GM13976 (cell line): ENCODE results near the gene GAMT.

Source experiments
- DNase-seq: peaks from one replicate; pipeline ENCODE4 v3.0.0; 2012; ENCODE audit warnings: low spot score
- in situ Hi-C: fragments of 300-500 bp; cut with MboI; formaldehyde crosslinking; loops from one replicate; pipeline ENCODE4 v1.12.0; 2022; ENCODE audit warnings: low sequenced_read_pairs, mixed read lengths, inconsistent platforms; ENCODE audit not compliant: unreplicated experiment
- TF ChIP-seq, protein P1 (sequence below): IDR thresholded peaks from 2 replicates; pipeline ENCODE4 v1.5.1; 2012; ENCODE audit warnings: borderline replicate concordance, mild to moderate bottlenecking; ENCODE audit not compliant: insufficient read depth; ENCODE audit errors: extremely low read depth, missing control alignments, control extremely low read depth

The GAMT gene

DNA sequence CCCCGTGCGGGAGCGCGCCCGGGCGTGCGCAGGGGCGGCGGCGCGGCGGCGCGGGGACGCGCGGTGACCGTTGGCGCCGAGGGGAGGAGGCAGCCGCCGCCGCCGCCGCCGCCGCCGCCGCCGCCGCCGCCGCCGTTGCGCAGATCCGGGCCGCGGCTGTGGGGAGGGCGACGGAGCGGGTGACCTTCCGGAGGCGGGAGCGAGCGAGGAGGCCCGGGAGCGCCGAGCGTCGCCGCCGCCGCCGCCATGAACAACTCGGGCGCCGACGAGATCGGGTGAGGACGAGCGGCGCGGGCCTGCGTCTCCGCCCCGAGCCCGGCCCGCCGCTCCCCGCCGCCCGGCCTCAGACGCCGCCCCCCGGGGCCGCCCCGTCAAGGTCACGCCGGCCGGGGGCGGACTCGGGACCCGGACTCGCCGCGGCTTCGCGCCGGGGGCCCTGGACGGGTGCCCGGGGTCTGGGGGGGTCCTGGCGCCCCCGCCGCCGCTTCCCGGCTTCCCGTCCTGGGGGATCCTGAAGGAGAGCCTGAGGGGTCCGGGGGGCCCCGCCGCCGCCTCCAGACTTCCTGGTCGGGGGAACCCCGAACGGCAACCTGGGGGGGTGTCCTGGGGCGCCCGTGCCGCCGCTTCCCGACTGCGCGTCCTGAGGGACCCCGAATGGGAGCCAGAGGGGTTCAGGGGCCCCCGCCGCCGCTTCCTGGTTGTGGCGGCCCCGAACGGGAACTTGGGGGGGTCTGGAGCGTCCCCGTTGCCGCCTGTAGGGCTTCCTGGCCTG lies 6.4 kb upstream of the GAMT start, which contains the start of gene DAZAP1:
DAZAP1 (plus strand) TSS at position 59 of the 772 bp plus-strand sequence; CDS start at position 247, 188 bp downstream.
- TF ChIP-seq, protein P1, sequence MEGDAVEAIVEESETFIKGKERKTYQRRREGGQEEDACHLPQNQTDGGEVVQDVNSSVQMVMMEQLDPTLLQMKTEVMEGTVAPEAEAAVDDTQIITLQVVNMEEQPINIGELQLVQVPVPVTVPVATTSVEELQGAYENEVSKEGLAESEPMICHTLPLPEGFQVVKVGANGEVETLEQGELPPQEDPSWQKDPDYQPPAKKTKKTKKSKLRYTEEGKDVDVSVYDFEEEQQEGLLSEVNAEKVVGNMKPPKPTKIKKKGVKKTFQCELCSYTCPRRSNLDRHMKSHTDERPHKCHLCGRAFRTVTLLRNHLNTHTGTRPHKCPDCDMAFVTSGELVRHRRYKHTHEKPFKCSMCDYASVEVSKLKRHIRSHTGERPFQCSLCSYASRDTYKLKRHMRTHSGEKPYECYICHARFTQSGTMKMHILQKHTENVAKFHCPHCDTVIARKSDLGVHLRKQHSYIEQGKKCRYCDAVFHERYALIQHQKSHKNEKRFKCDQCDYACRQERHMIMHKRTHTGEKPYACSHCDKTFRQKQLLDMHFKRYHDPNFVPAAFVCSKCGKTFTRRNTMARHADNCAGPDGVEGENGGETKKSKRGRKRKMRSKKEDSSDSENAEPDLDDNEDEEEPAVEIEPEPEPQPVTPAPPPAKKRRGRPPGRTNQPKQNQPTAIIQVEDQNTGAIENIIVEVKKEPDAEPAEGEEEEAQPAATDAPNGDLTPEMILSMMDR: no peak
- in situ Hi-C loops: no loop called here
- DNase-seq: peak; percentile 72

DNA sequence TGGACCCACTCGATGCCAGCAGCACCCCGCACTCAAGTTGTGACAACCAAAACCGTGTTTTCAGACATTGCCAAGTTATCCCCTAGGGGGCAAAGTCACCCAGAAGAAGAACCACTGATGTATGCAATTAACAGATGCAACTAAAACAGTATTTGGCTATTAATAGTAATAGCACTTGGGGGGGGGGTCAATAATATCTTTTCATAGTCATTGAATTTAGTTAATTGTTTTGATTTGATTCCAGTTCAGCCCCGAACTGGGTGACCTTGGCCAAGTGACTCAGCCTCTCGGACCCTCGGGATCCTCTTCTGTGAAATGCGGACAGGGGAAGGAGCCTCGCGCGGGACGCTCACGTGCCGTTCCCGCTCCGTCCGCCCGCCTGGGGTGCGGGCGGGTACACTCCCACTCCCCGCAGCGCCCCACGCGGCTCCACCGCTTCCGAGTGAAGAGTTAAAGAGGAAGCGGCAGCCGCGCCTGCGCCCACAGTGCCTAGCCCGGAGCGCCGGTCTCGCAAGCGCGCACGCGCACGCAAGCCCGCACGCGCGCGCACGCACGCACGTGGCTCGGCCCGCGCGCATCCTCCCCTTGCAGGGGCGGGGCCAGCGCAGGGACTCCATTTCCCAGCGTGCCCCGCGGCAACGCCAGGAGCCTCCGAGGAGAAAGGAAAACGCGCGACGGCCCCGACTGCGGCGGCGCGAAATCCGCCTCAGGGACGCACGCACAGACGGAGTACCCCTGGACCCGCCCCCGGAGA lies 5.6 kb upstream of the GAMT start:
- DNase-seq: peak; percentile 98
- in situ Hi-C loops: no loop called here
- TF ChIP-seq, protein P1: peak; percentile 36

DNA sequence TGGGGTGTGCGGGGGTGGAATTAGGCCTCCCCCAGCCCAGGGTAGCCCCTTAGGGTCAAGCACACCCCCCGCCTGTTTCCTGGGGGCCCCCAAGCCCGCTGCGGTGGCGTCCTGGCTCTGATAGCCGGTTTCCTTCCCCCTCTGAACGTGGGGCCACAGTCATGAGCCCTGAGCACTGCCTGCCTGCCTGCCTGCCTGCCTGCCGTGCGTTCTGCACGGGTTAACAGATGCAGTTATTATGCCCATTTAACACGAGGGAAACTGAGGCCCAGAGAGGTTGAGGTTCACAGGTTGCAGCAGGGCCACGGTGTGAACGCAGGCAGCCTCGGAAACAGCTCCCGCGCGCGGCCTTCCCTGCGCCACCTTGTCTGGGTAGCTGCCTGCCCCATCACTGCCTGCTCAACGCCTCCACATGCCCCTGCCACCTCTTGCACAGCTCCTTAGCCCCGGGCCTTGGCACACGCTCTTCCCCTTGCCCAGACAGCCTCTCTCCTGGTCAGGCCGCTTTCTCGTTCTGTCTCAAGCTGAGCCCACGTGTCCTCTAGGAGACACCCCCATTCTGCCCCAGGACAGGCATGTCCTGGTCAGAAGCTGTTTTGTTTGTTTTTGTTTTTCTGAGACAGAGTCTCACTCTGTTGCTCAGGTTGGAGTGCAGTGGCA lies 1.2 kb upstream of the GAMT start:
- TF ChIP-seq, protein P1: no peak
- DNase-seq: no peak
- in situ Hi-C loops: no loop called here

DNA sequence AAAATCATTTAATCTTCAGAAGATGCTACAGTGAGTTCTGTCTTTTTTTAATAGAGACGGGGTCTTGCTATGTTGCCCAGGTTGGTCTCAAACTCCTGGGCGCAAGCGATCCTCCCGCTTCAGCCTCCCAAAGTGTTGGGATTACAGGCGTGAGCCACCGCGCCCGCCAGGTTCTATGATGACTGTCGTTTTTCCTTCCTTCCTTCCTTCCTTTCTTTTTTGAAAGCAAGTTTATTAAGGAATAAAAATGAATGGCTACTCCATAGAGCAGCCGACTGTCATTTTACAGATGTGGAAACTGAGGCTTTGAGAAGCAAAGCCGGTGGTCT lies 511 bp upstream of the GAMT start:
- TF ChIP-seq, protein P1: no peak
- in situ Hi-C loops: no loop called here
- DNase-seq: no peak

DNA sequence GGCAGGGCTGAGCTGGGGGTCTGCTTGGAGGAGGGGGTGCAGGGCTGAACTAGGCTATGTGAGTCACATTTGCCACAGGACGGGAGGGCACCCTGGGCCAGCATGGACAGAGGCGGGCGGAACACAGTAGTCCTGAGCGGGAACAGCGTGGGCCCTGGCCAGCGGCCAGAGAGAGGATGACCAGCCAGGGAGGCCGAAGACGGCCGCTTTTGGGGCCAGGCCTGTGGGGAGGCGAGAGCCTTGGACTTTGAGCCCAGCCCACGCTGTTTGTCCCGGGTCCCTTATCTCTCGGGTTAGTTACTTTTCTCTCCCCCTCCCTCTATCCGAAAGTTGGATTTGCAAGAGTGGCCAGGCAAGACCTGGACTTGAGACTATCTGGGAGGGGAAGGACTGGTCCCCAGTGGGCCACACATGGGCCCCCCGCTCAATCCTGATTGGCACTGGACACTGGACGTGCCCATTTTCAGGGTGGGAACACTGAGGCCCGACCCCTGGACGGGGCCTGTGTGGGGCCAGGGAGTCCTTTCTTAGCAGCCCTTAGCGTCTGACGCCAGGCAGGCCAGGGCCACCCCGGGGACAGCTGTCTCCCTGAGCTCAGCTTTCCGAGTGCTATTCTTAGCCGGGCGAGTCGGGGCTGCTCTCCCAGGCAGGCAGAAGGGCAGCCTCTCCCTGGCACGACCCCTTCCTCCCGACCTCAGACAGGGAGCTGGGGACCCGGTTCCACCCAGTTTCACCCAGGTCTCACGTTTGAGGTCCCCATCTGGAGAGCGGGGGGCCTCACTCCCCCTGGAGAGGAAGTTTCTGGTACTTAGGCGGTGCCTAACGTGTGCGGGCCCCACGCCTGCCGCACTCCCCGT lies 833 bp downstream of the GAMT start:
- peak; percentile 67 for DNase-seq
- TF ChIP-seq, protein P1: no peak
- in situ Hi-C loops: no loop called here

DNA sequence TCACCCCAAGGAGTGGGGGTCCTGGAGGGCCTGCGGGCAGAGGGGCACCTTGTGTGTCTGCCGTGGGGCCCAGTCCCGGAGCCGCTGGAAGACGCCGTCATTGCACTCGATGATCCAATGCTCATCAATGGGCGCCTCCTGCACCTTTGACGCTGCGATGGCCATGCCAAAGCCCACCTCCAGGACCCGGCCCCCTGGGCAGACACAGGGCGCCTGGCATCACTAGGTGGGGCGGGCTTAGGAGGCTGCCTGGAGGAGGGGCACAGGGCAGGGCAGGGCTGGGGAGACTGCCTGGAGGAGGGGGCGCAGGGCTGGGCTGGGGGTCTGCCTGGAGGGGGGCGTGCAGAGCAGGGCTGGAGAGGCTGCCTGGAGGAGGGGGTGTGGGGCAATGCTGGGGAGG lies 1.6 kb downstream of the GAMT start:
- in situ Hi-C loops: no loop called here
- DNase-seq: no peak

More for the DNA sequence above, 1.6 kb downstream of the GAMT start:
- TF ChIP-seq, protein P1: no peak
